Smooth muscle cell (in vitro differentiated cells): ENCODE data around the gene KRTAP10-6. TPM values are rescaled to one million over a fixed set of nuclear protein-coding genes. Genes with fewer than 3 reads are reported as not detected.

Experiments
- DNase-seq: peaks from one replicate; lab custom pipeline; 2025; ENCODE audit not compliant: unreplicated experiment; lab: John Stamatoyannopoulos, UW
- H2AFZ ChIP-seq: fragments of 200-600 bp; sonication (generic); 2 replicates; pipeline ENCODE4 v1.6.0; 2016; ENCODE audit warnings: antibody characterized with exemption, low read depth, mild to moderate bottlenecking
- H3F3A ChIP-seq: fragments of 200-600 bp; sonication (generic); 2 replicates; pipeline ENCODE4 v1.6.0; 2017; ENCODE audit warnings: antibody characterized with exemption, low read depth
- H3K27ac ChIP-seq: fragments of 200-600 bp; sonication (generic); 2 replicates; pipeline ENCODE4 v1.5.1; 2016; ENCODE audit warnings: low read depth, mild to moderate bottlenecking
- H3K27me3 ChIP-seq: fragments of 200-600 bp; sonication (generic); 2 replicates; pipeline ENCODE4 v1.6.1; 2016; ENCODE audit warnings: low read depth, mild to moderate bottlenecking
- H3K36me3 ChIP-seq: fragments of 200-600 bp; sonication (generic); 2 replicates; pipeline ENCODE4 v1.5.1; 2016; ENCODE audit warnings: low read depth
- H3K4me1 ChIP-seq: fragments of 200-600 bp; sonication (generic); 2 replicates; pipeline ENCODE4 v1.5.1; 2016; ENCODE audit warnings: low read depth
- H3K4me2 ChIP-seq: fragments of 200-600 bp; sonication (generic); 2 replicates; pipeline ENCODE4 v1.6.0; 2016; ENCODE audit warnings: mild to moderate bottlenecking
- H3K4me3 ChIP-seq: fragments of 200-600 bp; sonication (generic); 2 replicates; pipeline ENCODE4 v1.5.1; 2016; ENCODE audit warnings: mild to moderate bottlenecking
- H3K79me2 ChIP-seq: fragments of 200-600 bp; sonication (generic); 2 replicates; pipeline ENCODE4 v1.6.0; 2016; ENCODE audit warnings: low read depth, mild to moderate bottlenecking
- H3K9ac ChIP-seq: fragments of 200-600 bp; sonication (generic); 2 replicates; pipeline ENCODE4 v1.6.0; 2016; ENCODE audit warnings: low read depth
- H3K9me3 ChIP-seq: fragments of 200-600 bp; sonication (generic); replicated peaks from 2 replicates; pipeline ENCODE4 v1.5.1; 2016; ENCODE audit warnings: low read depth
- H4K20me1 ChIP-seq: fragments of 200-600 bp; sonication (generic); 2 replicates; pipeline ENCODE4 v1.6.0; 2016; ENCODE audit warnings: low read depth
- CTCF ChIP-seq: fragments of 200-600 bp; sonication (generic); IDR thresholded peaks from 2 replicates; pipeline ENCODE4 v1.5.1; 2017; ENCODE audit warnings: borderline replicate concordance, mild to moderate bottlenecking, antibody characterized with exemption; ENCODE audit not compliant: insufficient read depth, poor library complexity, severe bottlenecking
- WGBS: methylation state at CpG from one replicate; pipeline ENCODE4 v1.1.7; 2016; ENCODE audit warnings: low lambda C conversion rate; 5-methylcytosine and 5-hydroxymethylcytosine counted together
- polyA plus RNA-seq: library from polyadenylated mRNA; unstranded; fragments of >200 nt; fragmentation: Nextera tagmentation; extraction: Ambion mirVana; gene quantifications from 2 replicates; pipeline ENCODE4 v1.2.1, GENCODE V29; 2016
- total RNA-seq: library from RNA; depleted of rRNA; stranded (reverse); fragments of >200 nt; gene quantifications from 2 replicates; pipeline ENCODE4 v1.2.3, GENCODE V29; 2014

The KRTAP10-6 gene
- total and polyA plus RNA-seq, 2 experiments from 2014 or later: 0.38 TPM; not detected in 1

GRCh38 chr21:44567481-44568171 lies 24.7 kb downstream of the KRTAP10-6 start:
- Histone ChIP-seq H3K4me2 (no peak overlapping the region), H4K20me1 (no peaks in the 10 kb centered on the region), H3K27me3 (no peaks in the 10 kb centered on the region), H3F3A (no peaks in the 10 kb centered on the region), H3K4me1 (no peaks in the 10 kb centered on the region), H3K4me3 (no peak overlapping the region), H3K79me2 (no peaks in the 10 kb centered on the region), H2AFZ (no peak overlapping the region), H3K36me3 (no peaks in the 10 kb centered on the region), H3K9ac (no peak overlapping the region), H3K9me3 (no peaks in the 10 kb centered on the region), H3K27ac (no peak overlapping the region)
- no peak for DNase-seq
- TF ChIP-seq CTCF: no peak
- 96% methylated on average over 18 of the region's 18 CpGs for WGBS

- no peaks in the 10 kb centered on the region for H3K79me2 ChIP-seq
- 91% methylated on average over 1 of the region's 1 CpG for WGBS
Measured at GRCh38 chr21:44566403-44566802, 25.9 kb downstream of the KRTAP10-6 start.

GRCh38 chr21:44564886-44565598 lies 27.3 kb downstream of the KRTAP10-6 start:
- 0% methylated on average over 1 of the region's 1 CpG for WGBS
- no peak overlapping the region for H3K9ac ChIP-seq
- H2AFZ ChIP-seq: no peak overlapping the region
- no peaks in the 10 kb centered on the region for H4K20me1 ChIP-seq
- H3K4me1 ChIP-seq: no peaks in the 10 kb centered on the region
- TF ChIP-seq CTCF: no peak
- H3K27me3 ChIP-seq: no peaks in the 10 kb centered on the region
- no peaks in the 10 kb centered on the region for H3K79me2 ChIP-seq
- H3K36me3 ChIP-seq: no peaks in the 10 kb centered on the region
- no peak overlapping the region for H3K4me3 ChIP-seq
- no peaks in the 10 kb centered on the region for H3K9me3 ChIP-seq
- no peak for DNase-seq
- no peak overlapping the region for H3K27ac ChIP-seq
- H3F3A ChIP-seq: no peaks in the 10 kb centered on the region
- H3K4me2 ChIP-seq: no peak overlapping the region

More at GRCh38 chr21:44566403-44566802, 25.9 kb downstream of the KRTAP10-6 start:
- Histone ChIP-seq H3K4me3 (no peak overlapping the region), H3K4me2 (no peak overlapping the region), H3K9ac (no peak overlapping the region), H3F3A (no peaks in the 10 kb centered on the region), H3K27ac (no peak overlapping the region), H3K27me3 (no peaks in the 10 kb centered on the region), H3K36me3 (no peaks in the 10 kb centered on the region), H2AFZ (no peak overlapping the region), H3K4me1 (no peaks in the 10 kb centered on the region), H4K20me1 (no peaks in the 10 kb centered on the region), H3K9me3 (no peaks in the 10 kb centered on the region)
- DNase-seq: no peak
- no peak for TF ChIP-seq CTCF
